OCI-LY7 (cell line): ENCODE measurements around the gene C19orf81. TPM values are rescaled to one million over a fixed set of nuclear protein-coding genes. Genes with fewer than 3 reads are reported as not detected.

Experiments
- BruUV-seq: library from RNA; stranded (reverse); fragments of 400-500 nt; replicated peaks from 2 replicates; lab custom pipeline; 2021; lab: Mats Ljungman, UMichigan
- CTCF ChIA-PET: fragments of 300-600 bp; sonication (Branson Sonifier 250); formaldehyde crosslinking; loops from one replicate; lab custom pipeline; 2022; ENCODE audit warnings: antibody characterized with exemption; ENCODE audit not compliant: unreplicated experiment; lab: Charles Lee
- POLR2A ChIA-PET: fragments of 300-600 bp; sonication (Branson Sonifier 250); formaldehyde crosslinking; loops from one replicate; lab custom pipeline; 2022; ENCODE audit warnings: antibody characterized with exemption; lab: Charles Lee
- DNase-seq: peaks from one replicate; pipeline ENCODE4 v3.0.0-alpha.2; 2015; ENCODE audit warnings: low spot score
- H2AFZ ChIP-seq: fragments of 200-600 bp; sonication (generic), shearing (Covaris generic); 2 replicates; pipeline ENCODE4 v1.6.1; 2014; ENCODE audit warnings: mild to moderate bottlenecking, antibody characterized with exemption, low read length, moderate library complexity
- H3K27ac ChIP-seq: fragments of 200-600 bp; sonication (generic); 2 replicates; pipeline ENCODE4 v1.5.1; 2014; ENCODE audit warnings: mixed run types, low read depth, mild to moderate bottlenecking, moderate library complexity, low read length, inconsistent platforms; ENCODE audit not compliant: poor library complexity, severe bottlenecking
- H3K36me3 ChIP-seq: fragments of 200-600 bp; sonication (generic); 2 replicates; pipeline ENCODE4 v1.6.1; 2014; ENCODE audit warnings: mild to moderate bottlenecking, antibody characterized with exemption, low read length, moderate library complexity, mixed read lengths; ENCODE audit not compliant: insufficient read depth
- H3K4me1 ChIP-seq: fragments of 200-600 bp; sonication (generic); 2 replicates; pipeline ENCODE4 v1.5.1; 2014; ENCODE audit warnings: mild to moderate bottlenecking, low read length; ENCODE audit not compliant: insufficient read depth, poor library complexity, severe bottlenecking
- H3K4me2 ChIP-seq: fragments of 200-600 bp; sonication (generic); 2 replicates; pipeline ENCODE4 v1.6.1; 2014; ENCODE audit warnings: mild to moderate bottlenecking, low read length
- H3K4me3 ChIP-seq: fragments of 200-600 bp; sonication (generic); 2 replicates; pipeline ENCODE4 v1.5.1; 2014; ENCODE audit warnings: mild to moderate bottlenecking, low read depth, low read length; ENCODE audit not compliant: poor library complexity, severe bottlenecking
- H3K79me2 ChIP-seq: fragments of 200-600 bp; sonication (generic); 2 replicates; pipeline ENCODE4 v1.6.1; 2016; ENCODE audit warnings: low read depth, mild to moderate bottlenecking, low read length, moderate library complexity, mixed read lengths; ENCODE audit not compliant: insufficient read depth
- H3K9me2 ChIP-seq: fragments of 200-600 bp; sonication (generic); 2 replicates; pipeline ENCODE4 v1.6.1; 2016; ENCODE audit warnings: mild to moderate bottlenecking, low read length, mixed read lengths; ENCODE audit not compliant: insufficient read depth
- H3K9me3 ChIP-seq: fragments of 200-600 bp; sonication (generic); 2 replicates; pipeline ENCODE4 v1.6.1; 2014; ENCODE audit warnings: mild to moderate bottlenecking, mixed run types, low read length, mixed read lengths
- H4K20me1 ChIP-seq: fragments of 200-600 bp; sonication (generic); 2 replicates; pipeline ENCODE4 v1.6.1; 2014; ENCODE audit warnings: mild to moderate bottlenecking, antibody characterized with exemption, low read length, moderate library complexity, mixed read lengths; ENCODE audit not compliant: insufficient read depth
- EZH2phosphoT487 ChIP-seq: fragments of 200-600 bp; sonication (generic); IDR thresholded peaks from 2 replicates; pipeline ENCODE4 v1.6.1; 2018; ENCODE audit warnings: low read depth, borderline replicate concordance, mild to moderate bottlenecking, mixed run types, antibody characterized with exemption, low read length, moderate library complexity, mixed read lengths
- intact Hi-C: fragments of 100-400 bp; cut with micrococcal nuclease; formaldehyde crosslinking; loops from one replicate; pipeline ENCODE4 v1.10.0; 2022; ENCODE audit not compliant: unreplicated experiment
- total RNA-seq, 2 experiments: library from RNA; depleted of rRNA in 1 of 2; stranded (reverse); fragments of >200 nt in 1 of 2; shearing (Covaris generic) in 1 of 2; gene quantifications; 2 replicates each; pipeline ENCODE4 v1.2.3, GENCODE V29; 2014 to 2022
- TF ChIP-seq, protein P1 (sequence below): fragments of 200-600 bp; sonication (generic); conservative IDR thresholded peaks from 2 replicates; pipeline ENCODE4 v1.5.1; 2014; ENCODE audit warnings: mild to moderate bottlenecking, antibody characterized with exemption, low read length, moderate library complexity, mixed read lengths

The C19orf81 gene
- total RNA-seq, 2 experiments from 2014 or later: 11.4 to 20.0 TPM

DNA sequence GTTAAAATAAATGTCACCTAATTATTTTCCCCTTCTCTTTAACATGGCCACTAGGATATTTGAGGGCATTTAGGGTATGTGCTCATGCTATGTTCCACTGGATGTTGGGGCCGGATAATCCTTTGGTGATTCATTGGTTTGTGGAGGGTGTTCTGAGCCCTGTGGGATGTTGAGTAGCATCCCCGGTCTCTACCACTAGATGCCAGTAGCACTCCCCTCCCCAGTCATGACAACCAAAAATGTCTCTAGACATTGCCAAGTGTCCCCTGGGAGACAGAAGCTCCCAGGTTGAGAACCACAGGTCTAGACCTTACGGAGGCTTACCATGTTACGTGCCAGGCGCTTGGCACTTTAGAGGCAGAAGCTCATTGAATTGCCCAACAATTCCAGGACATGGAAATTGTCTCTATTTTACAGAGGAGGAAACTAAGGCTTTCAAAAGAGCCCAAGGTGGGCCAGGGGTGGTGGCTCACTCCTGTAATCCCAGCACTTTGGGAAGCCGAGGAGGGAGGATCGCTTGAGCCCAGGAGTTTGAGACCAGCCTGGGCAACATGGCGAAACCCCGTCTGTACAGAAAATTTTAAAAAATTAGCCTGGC is 56.3 kb downstream of the C19orf81 start:
- no peaks in the 10 kb centered on the region for H3K9me3 ChIP-seq
- no TSS peak for BruUV-seq
- TF ChIP-seq, protein P1, sequence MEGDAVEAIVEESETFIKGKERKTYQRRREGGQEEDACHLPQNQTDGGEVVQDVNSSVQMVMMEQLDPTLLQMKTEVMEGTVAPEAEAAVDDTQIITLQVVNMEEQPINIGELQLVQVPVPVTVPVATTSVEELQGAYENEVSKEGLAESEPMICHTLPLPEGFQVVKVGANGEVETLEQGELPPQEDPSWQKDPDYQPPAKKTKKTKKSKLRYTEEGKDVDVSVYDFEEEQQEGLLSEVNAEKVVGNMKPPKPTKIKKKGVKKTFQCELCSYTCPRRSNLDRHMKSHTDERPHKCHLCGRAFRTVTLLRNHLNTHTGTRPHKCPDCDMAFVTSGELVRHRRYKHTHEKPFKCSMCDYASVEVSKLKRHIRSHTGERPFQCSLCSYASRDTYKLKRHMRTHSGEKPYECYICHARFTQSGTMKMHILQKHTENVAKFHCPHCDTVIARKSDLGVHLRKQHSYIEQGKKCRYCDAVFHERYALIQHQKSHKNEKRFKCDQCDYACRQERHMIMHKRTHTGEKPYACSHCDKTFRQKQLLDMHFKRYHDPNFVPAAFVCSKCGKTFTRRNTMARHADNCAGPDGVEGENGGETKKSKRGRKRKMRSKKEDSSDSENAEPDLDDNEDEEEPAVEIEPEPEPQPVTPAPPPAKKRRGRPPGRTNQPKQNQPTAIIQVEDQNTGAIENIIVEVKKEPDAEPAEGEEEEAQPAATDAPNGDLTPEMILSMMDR: peak; percentile 85
- TF ChIP-seq EZH2phosphoT487: no peak
- H2AFZ ChIP-seq: no peak overlapping the region
- no peaks in the 10 kb centered on the region for H3K79me2 ChIP-seq
- no peaks in the 10 kb centered on the region for H3K36me3 ChIP-seq
- POLR2A ChIA-PET: no interaction called here
- H3K4me1 ChIP-seq: no peaks in the 10 kb centered on the region
- no peak overlapping the region for H3K4me3 ChIP-seq
- intact Hi-C loops: loop anchor here (1.0 to 5.0 kb wide), 2 partner anchors 78 to 98 kb away; no protein-coding TSS in a partner anchor
- no peaks in the 10 kb centered on the region for H4K20me1 ChIP-seq
- no peak overlapping the region for H3K4me2 ChIP-seq
- DNase-seq: peak; percentile 67
- H3K27ac ChIP-seq: no peak overlapping the region
- no peaks in the 10 kb centered on the region for H3K9me2 ChIP-seq
- CTCF ChIA-PET: no interaction called here

DNA sequence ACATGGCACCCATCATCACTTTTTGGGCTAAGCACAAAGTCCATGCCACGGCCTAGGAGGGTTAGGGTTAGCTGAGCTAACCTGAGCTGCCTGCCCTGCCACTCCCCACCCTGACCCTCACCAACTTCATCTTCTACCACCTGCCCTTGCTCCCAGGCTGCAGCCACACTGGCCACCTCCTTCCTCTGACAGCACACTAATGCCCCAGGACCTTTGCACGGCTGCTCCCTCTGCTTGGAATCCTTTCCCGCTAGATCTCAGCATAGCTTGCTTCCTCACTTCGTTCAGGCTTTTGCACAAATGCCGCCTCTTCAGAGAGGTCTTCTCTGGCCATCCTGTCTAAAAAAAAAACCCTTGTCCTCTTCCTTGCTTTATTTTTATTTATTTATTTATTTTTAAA is 57.1 kb downstream of the C19orf81 start:
- BruUV-seq: no TSS peak
- H3K4me3 ChIP-seq: no peak overlapping the region
- H4K20me1 ChIP-seq: no peaks in the 10 kb centered on the region
- no peaks in the 10 kb centered on the region for H3K9me2 ChIP-seq
- CTCF ChIA-PET: no interaction called here
- H3K9me3 ChIP-seq: no peaks in the 10 kb centered on the region
- no peak for TF ChIP-seq EZH2phosphoT487
- TF ChIP-seq, protein P1: no peak
- no peak overlapping the region for H3K4me2 ChIP-seq
- no peaks in the 10 kb centered on the region for H3K36me3 ChIP-seq
- H3K4me1 ChIP-seq: no peaks in the 10 kb centered on the region
- no peak overlapping the region for H2AFZ ChIP-seq
- no peaks in the 10 kb centered on the region for H3K79me2 ChIP-seq
- intact Hi-C loops: loop anchor here (5.0 kb wide), 1 partner anchor 99 kb away; no protein-coding TSS in a partner anchor
- DNase-seq: no peak
- no peak overlapping the region for H3K27ac ChIP-seq
- POLR2A ChIA-PET: no interaction called here

DNA sequence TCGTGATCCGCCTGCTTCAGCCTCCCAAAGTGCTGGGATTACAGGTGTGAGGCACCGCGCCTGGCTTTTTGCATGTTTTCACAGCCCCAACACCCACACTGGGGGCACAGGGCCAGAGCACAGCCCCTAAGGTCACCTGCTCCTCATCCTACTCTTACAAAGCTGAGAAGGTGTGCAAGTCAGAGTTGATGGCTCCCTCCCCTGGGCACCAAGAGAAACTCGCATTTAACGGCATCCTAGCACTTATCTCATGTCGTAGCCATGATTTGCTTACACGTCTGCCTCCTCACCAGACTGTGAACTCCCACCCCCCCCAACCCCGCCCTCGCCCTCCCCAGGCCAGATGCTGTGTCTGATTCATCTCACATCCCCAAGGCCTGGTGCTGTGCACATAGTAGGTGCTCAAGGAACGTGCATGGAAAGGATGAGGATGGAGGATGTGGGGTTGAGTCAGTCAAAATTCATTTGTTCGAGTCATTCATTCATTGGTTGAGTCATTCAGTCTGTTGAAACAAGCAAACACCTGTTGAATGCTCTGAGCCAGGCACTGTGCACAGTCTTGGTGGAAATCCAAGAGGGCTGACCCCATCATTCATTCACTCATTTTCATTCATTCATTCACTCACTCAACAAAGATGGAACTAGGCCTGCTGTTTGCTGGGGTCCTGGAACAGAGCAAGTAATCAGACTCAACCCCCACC is 59.1 kb downstream of the C19orf81 start:
- H3K27ac ChIP-seq: no peak overlapping the region
- no TSS peak for BruUV-seq
- peaks cover 11% of the 10 kb centered on the region for H3K4me1 ChIP-seq
- no peak overlapping the region for H2AFZ ChIP-seq
- ChIA-PET CTCF (no interaction called here), POLR2A (no interaction called here)
- no peak overlapping the region for H3K4me3 ChIP-seq
- H3K79me2 ChIP-seq: no peaks in the 10 kb centered on the region
- intact Hi-C loops: loop anchor here (5.0 kb wide), 1 partner anchor 101 kb away; no protein-coding TSS in a partner anchor
- H4K20me1 ChIP-seq: no peaks in the 10 kb centered on the region
- TF ChIP-seq, protein P1: 0 out of 2 replicates have a peak, but pooled peaks have one; percentile 13
- TF ChIP-seq EZH2phosphoT487: no peak
- no peaks in the 10 kb centered on the region for H3K9me3 ChIP-seq
- DNase-seq: no peak
- H3K36me3 ChIP-seq: no peaks in the 10 kb centered on the region
- no peaks in the 10 kb centered on the region for H3K9me2 ChIP-seq
- no peak overlapping the region for H3K4me2 ChIP-seq
